GM18511 (cell line): ENCODE results near the gene SH3GL2.

Experiments
- ATAC-seq: cut with Tn5 transposase; IDR thresholded peaks from one replicate; pipeline ENCODE4 v1.9.1; 2021; ENCODE audit warnings: mild to moderate bottlenecking, moderate library complexity; ENCODE audit not compliant: unreplicated experiment

SH3GL2 gene

DNA sequence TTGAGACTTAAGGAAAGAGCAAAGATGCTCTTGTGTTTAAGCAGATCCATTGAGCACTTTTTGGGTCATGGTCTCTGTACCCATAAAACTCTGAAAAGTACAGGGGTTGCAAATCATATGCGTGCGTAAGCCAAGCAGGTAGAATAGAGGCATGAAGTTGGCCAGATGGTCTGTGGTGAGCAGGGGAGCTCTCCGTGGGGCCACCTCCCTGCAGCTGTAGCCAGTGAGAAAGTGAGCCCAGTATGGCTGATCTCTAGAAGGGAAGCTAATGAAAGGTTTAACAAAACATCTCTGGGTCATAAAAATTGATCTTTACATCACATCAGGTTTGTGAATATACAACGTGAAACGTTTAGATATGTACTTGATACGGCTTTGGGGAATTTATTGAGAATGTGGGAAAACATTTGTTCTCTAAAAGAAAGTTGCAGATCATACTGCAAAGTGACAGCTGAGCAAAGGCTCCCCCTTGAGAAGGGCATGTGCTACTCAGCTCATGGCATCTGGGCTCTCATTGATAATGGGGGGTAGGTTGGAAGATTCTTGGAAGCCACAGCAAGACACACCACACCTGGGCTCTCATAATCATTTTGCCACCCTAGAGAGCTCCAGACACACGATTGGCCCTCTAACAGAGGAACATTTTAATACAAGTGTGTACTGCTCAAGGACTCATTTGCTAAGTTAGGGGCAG lies 30.6 kb downstream of the SH3GL2 start:
- no peak for ATAC-seq

GRCh38 chr9:17611342-17611741 lies 32.5 kb downstream of the SH3GL2 start:
- no peak for ATAC-seq

GRCh38 chr9:17611917-17612316 lies 33.1 kb downstream of the SH3GL2 start:
- no peak for ATAC-seq

DNA sequence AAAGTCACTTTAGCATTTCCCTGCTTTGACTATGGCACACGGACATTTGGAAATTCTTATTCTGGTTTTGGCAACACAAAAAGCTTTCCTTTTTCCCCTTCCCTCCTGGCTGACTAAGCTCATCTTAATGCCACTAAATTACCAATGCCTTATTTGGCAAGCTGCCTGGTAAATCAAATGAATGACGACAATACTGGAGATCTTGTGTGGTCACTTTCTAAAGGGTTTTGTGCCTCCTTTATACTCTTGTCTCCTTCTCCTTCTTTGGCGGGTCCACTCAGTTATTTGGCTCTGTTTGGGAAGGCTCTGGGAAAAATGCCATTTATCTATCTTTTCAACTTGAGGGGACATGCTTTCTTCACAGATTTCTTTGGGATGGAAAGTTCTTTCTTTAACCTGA lies 34.9 kb downstream of the SH3GL2 start:
- ATAC-seq, result no peak

GRCh38 chr9:17614250-17614649 lies 35.4 kb downstream of the SH3GL2 start:
- no peak for ATAC-seq

DNA sequence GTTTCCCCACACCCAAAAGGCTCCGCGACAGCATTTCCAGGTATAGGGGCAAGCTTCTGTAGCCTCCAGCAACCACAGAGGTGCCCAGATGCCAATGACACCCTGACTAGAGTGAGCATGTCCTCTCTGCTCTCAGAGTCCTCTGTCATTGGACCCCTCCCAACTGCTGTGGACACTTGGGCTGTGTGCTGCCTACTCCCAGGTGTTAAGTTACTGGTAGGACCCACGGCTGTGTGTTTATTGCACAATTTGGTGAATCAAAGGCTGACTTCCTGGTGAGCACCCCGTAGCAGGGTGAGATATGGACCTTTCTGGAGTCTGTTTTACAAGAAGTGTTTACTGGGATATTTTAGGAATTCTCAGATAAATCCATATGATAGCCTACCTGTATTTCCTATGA lies 36.0 kb downstream of the SH3GL2 start:
- ATAC-seq, result no peak

DNA sequence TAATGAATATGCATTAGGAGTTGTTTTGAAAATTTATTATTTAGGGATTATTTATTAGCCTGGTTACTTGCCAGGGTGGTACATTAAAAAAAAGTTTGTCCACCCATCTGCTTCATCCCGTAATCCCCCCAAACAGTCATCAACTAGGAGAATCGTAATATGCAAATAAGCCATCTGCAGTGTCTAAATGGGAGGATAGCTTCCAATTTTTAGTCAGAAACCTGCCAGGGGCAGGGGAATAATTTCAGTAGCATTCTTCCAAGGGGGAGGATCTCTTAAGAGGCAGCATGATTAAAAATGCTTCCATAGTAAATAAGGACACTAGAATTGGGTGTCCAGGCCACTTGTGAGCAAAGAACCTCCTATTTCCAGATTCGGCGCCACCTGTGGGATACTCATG lies 43.3 kb downstream of the SH3GL2 start:
- ATAC-seq, result no peak

- no peak for ATAC-seq
Measured at GRCh38 chr9:17622749-17623148, 43.9 kb downstream of the SH3GL2 start.

- ATAC-seq, result no peak
Measured at GRCh38 chr9:17623965-17624364, 45.1 kb downstream of the SH3GL2 start.

DNA sequence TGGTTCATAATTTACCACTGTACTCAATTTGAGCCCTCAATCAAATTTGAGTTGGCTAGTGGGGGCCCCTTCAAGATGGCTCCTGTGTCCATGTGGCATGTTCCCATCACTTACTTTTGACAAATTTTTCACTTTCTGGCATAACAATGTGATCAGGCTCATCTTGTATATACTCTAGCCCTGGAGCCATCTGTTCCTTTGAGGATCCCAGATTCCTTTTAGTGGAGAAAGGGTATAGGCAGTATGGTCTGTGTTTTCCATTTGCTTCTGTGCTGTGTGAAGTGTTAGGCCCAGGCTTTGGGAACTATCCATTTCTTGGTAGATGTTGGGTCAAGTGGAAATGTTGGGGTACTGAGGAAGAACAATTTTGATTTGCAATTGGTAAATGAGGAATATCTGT lies 45.7 kb downstream of the SH3GL2 start:
- ATAC-seq, result no peak

DNA sequence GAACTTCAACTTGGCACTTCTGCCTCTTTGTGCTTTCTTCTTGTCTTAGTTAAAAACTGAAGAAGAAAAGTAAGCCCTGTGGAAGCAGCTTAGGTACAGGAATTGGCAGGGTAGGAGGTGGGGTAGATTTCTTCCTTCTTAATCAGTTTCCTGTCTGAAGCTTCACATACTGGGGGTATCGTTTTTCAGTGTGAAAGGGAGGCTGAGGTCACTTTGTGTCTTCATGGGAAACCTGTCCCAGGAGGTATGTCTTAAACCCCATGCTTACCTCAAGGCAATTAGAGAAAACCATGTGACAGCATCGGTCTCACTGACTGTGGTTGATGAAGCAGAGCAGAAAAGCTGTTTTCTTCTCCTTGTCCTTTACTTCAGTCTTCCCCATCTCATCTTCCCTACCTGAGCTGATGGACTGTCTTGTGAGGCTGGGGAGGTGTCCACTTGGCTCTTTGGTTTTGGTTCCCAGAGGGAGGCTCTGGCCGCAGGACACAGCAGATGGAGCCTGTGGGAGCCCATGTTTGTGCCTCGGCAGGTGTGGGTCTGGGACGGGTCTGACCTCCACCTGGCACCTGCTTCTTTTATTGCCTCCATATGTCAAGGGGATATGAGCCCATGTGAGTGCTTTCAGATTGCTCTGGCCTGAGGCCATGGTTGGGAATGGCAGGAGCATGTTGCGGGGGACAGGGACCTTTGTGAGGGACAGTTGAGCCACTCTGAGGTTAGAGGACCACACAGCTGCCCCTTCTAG lies 47.0 kb downstream of the SH3GL2 start:
- no peak for ATAC-seq

DNA sequence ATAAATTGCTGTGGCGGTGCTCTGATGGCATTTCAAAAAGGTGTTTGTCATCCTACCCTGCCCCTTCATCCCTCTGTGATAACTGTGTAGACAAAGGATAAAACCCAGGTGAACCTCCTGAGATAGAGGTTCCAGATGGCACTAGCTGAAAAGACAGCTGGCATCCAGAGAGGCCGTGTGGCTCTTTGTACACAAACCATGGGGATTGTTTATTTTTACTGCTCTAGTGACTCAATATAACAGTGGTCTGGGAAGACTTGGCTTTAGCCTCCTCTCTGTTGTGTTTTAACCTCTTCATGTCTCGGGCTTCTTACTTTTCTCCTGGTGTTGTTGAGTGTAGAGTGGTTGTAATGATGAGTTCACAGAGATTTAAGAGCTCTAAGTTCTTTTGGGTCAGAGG lies 48.8 kb downstream of the SH3GL2 start:
- ATAC-seq, result no peak

DNA sequence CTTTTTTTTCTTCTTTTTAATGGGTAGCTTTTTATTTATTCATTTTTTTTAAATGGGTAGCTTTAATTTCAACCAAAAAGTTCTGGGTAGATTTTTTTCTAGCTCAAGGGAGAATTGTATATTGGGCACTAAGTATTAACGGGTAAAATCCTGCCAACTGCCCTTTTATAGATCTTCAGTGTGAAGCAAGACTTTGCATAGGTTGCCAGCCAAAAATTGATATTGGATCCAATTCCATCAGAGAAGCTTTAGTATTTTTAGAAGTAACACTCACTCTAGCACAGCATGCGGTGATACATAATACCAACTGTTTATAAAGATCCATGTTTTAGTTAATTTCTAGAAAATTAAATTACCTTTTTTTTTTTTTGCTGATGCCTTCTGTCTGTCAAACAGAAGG lies 49.8 kb downstream of the SH3GL2 start:
- ATAC-seq, result no peak

DNA sequence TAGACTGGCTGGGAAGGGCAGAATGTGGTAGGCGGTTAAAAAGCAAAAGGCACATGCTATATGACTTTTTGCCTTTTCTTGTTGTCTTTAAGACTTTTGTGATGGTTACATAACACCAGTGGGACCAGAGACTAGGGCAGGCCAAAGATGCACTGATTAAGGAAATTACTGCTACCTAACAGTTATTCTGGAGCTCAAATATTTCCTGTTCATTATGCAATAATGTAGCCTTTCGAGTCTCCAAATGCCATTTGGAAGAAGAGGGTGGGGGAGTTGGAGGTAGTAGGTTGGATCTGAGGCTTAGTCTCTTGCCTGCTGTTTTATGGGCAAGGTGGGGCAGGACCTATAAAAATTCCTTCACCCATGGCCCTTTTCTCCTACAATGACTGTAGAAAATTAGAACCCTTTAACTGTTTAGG lies 51.7 kb downstream of the SH3GL2 start:
- no peak for ATAC-seq

DNA sequence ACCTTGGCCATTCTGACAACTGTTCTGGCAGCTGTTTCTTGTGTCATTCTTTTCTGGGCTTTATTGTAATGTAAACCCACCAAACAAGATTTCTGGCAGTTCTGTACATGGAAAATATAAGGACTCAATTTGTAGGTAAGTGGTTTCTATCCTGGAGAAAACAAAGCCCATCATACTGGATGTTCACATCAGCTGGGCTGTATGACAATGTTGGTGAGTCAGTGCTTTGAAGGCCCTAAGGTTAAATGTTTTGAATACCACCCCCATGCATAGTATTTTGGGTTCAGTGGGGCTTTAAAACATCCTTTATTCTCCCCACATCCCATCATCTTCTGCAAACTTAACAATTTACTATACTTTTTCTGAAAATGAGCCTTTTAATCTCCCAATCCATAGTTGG lies 52.5 kb downstream of the SH3GL2 start:
- no peak for ATAC-seq

GRCh38 chr9:17632994-17633393 lies 54.1 kb downstream of the SH3GL2 start:
- no peak for ATAC-seq

GRCh38 chr9:17635115-17635890 lies 56.4 kb downstream of the SH3GL2 start:
- ATAC-seq, result no peak

DNA sequence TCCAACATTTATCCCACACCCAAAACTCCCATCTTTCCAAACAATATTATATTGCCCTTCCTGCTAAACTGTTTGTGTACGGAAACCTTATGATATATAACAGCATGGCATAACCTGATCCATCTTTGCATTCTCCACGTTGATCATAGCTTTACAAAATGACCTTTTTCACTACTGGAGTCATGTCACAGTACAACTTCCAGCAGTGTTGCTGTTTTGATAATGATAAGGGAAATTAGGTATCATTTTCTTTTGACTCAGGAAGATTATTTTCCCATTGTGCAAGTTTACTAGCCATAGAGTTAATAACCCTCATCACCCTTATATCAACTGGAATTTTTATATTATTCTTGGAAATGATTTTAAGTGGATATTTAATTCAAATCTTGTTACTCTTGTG lies 57.5 kb downstream of the SH3GL2 start:
- no peak for ATAC-seq

DNA sequence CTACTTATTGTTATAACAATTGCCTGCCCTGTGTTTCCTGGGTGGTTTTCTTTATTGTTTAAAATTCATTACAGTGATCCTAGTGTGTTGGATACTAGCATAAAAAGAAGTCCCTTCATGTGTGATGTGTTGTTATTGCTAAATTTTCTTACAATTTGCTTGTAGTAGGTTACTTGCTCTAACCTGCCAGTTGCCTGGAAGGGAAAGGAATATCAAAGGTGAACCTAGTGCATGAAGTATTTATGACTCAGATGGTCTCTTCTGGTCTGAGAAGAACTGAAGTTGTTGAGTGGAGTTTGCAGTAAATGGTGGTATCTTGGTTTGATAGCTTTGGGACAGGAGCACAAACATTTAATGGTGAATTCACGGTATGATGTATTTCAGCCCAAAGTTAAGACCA lies 58.0 kb downstream of the SH3GL2 start:
- ATAC-seq, result no peak

DNA sequence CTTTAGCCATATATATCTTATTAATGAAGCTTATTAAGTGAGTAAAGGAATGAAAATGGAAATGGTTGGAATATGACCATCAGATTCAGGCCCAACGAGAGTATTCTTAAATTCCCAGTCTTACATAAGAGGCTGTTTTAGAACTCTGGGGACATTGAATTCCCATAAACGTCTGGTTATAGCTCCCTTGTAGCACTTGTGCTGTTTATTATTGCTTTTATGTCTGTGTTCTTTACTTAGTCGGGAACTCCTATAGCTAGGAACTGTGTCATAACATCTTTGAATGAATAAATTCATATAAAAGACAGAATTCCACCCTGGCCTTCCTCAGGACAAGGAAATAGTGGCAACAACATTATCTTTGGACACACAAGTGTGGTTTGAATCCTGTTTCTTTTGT lies 58.4 kb downstream of the SH3GL2 start:
- no peak for ATAC-seq

DNA sequence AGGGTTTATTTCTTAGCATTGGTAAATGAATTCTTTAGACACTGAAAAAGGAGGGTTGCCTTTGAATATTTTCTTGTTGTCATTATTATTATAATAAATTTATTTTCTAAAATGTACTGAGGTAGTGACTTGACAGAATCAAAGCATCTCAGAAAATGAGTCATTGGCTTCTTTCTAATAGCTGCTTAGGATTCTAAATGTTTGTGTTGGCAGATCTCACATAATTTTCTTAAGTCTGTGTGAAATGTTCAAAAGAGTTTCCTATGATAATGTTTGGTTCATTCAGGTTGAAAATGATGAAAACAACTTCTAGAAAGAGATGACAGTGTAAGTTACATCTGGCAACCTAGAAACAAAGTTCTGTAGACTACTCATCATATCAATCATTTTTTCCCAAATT lies 69.7 kb downstream of the SH3GL2 start:
- no peak for ATAC-seq

- ATAC-seq, result no peak
Measured at GRCh38 chr9:17651725-17652124, 72.9 kb downstream of the SH3GL2 start.
